B cell (primary cell): ENCODE results near the gene ASXL2. TPM values are rescaled to one million over a fixed set of nuclear protein-coding genes. Genes with fewer than 3 reads are reported as not detected.

Source experiments
- ATAC-seq: fragments of 200-7000 bp; cut with Tn5 transposase; one replicate; pipeline ENCODE4 v1.10.0; 2021; ENCODE audit warnings: low read depth, mild to moderate bottlenecking, moderate number of reproducible peaks, moderate library complexity
- CTCF ChIA-PET: fragments of 350-600 bp; sonication (Branson Sonifier 250); formaldehyde crosslinking; loops from one replicate; lab custom pipeline; 2021; ENCODE audit warnings: antibody characterized with exemption, inconsistent platforms; lab: Charles Lee
- POLR2A ChIA-PET: fragments of 350-600 bp; sonication (Branson Sonifier 250); formaldehyde crosslinking; loops from one replicate; lab custom pipeline; 2021; ENCODE audit warnings: antibody characterized with exemption; lab: Charles Lee
- DNase-seq: peaks from one replicate; pipeline ENCODE4 v3.0.0; 2013
- H2AFZ ChIP-seq: 2 replicates; pipeline ENCODE4 v1.6.1; 2012; ENCODE audit warnings: mild to moderate bottlenecking, low read depth, low read length; ENCODE audit not compliant: insufficient read depth, poor library complexity, severe bottlenecking
- H3K27ac ChIP-seq, 2 donors: 1 replicate in 1 of 2; 2 replicates in 1 of 2; pipeline ENCODE4 v1.5.1; 2012 to 2013; ENCODE audit warnings: low read length in 2 of 2, mild to moderate bottlenecking in 2 of 2, moderate library complexity in 1 of 2
- H3K27me3 ChIP-seq, 4 experiments: fragments of 200-600 bp in 1 of 4; sonication (generic) in 1 of 4; replicated peaks in 1 of 4; 1 replicate in 2 of 4; 2 replicates in 2 of 4; pipeline versions ENCODE4 v1.6.1 to v1.7.0; 2013 to 2016; ENCODE audit warnings: low read length in 3 of 4, mild to moderate bottlenecking in 2 of 4, mixed read lengths in 1 of 4, moderate library complexity in 1 of 4; ENCODE audit not compliant: insufficient read depth in 4 of 4, control insufficient read depth in 3 of 4; ENCODE audit errors: control extremely low read depth in 1 of 4
- H3K36me3 ChIP-seq, 2 experiments: replicated peaks in 1 of 2; 1 replicate in 1 of 2; 2 replicates in 1 of 2; pipeline versions ENCODE4 v1.6.1 to v1.7.1; 2013; ENCODE audit warnings: low read length in 1 of 2; ENCODE audit not compliant: insufficient read depth in 2 of 2, control insufficient read depth in 1 of 2; ENCODE audit errors: control extremely low read depth in 1 of 2, extremely low read depth in 1 of 2
- H3K4me1 ChIP-seq, 2 donors: fragments of 200-600 bp in 1 of 2; sonication (generic) in 1 of 2; 1 replicate in 1 of 2; 2 replicates in 1 of 2; pipeline versions ENCODE4 v1.5.1 to v1.6.1; 2013 to 2017; ENCODE audit warnings: low read length in 2 of 2; ENCODE audit not compliant: control insufficient read depth in 2 of 2, insufficient read depth in 2 of 2
- H3K4me2 ChIP-seq: replicated peaks from 2 replicates; pipeline ENCODE3; 2012; ENCODE audit warnings: mild to moderate bottlenecking, low read depth, low read length; ENCODE audit not compliant: poor library complexity, severe bottlenecking
- H3K4me3 ChIP-seq, 5 experiments: fragments of 200-600 bp in 1 of 5; sonication (generic) in 1 of 5; 1 replicate in 3 of 5; 2 replicates in 2 of 5; pipeline versions ENCODE4 v1.5.1 to v1.7.0; 2011 to 2016; ENCODE audit warnings: low read length in 4 of 5, mild to moderate bottlenecking in 4 of 5, low read depth in 2 of 5, control low read depth in 1 of 5, moderate library complexity in 1 of 5; ENCODE audit not compliant: insufficient read depth in 1 of 5; ENCODE audit errors: control extremely low read depth in 1 of 5, extremely low read depth in 1 of 5
- H3K79me2 ChIP-seq: fragments of 200-600 bp; sonication (generic); one replicate; pipeline ENCODE4 v1.6.0; 2016; ENCODE audit warnings: low read length; ENCODE audit not compliant: control insufficient read depth, insufficient read depth
- H3K9ac ChIP-seq: fragments of 200-600 bp; sonication (generic); 2 replicates; pipeline ENCODE4 v1.6.1; 2017; ENCODE audit warnings: mild to moderate bottlenecking, low read length, moderate library complexity
- H3K9me3 ChIP-seq, 3 donors: one replicate each; pipeline versions ENCODE4 v1.6.1 to v1.7.1; 2013; ENCODE audit warnings: low read length in 2 of 3; ENCODE audit not compliant: control insufficient read depth in 2 of 3, insufficient read depth in 1 of 3; ENCODE audit errors: control extremely low read depth in 1 of 3
- H4K20me1 ChIP-seq: 2 replicates; pipeline ENCODE4 v1.6.0; 2012; ENCODE audit warnings: mild to moderate bottlenecking, low read length; ENCODE audit not compliant: insufficient read depth, control insufficient read depth, poor library complexity, severe bottlenecking
- H3K27ac Mint-ChIP-seq: one replicate; pipeline ENCODE4 v1.8.0; 2021; ENCODE audit warnings: mixed read lengths
- H3K27me3 Mint-ChIP-seq: one replicate; pipeline ENCODE4 v1.8.0; 2021; ENCODE audit warnings: mixed read lengths
- H3K4me1 Mint-ChIP-seq: one replicate; pipeline ENCODE4 v1.8.0; 2021; ENCODE audit warnings: mixed read lengths
- H3K4me3 Mint-ChIP-seq: one replicate; pipeline ENCODE4 v1.8.0; 2021; ENCODE audit warnings: mixed read lengths
- H3K9me3 Mint-ChIP-seq: one replicate; pipeline ENCODE4 v1.8.0; 2022; ENCODE audit warnings: mixed read lengths; ENCODE audit not compliant: insufficient read depth
- CTCF ChIP-seq: fragments of 200-600 bp; IDR thresholded peaks from one replicate; pipeline ENCODE4 v1.8.0; 2022; ENCODE audit warnings: antibody characterized with exemption, mild to moderate bottlenecking
- EZH2 ChIP-seq: IDR thresholded peaks from 2 replicates; pipeline ENCODE4 v1.6.1; 2012; ENCODE audit warnings: borderline replicate concordance, low read depth, mild to moderate bottlenecking, moderate library complexity, low read length; ENCODE audit not compliant: insufficient read depth, poor library complexity, severe bottlenecking
- WGBS: methylation state at CpG from one replicate; pipeline ENCODE4 v1.1.5; 2013; ENCODE audit warnings: missing lambda C conversion rate; ENCODE audit not compliant: insufficient coverage; 5-methylcytosine and 5-hydroxymethylcytosine counted together
- intact Hi-C: fragments of 100-400 bp; cut with micrococcal nuclease; formaldehyde crosslinking; loops from one replicate; pipeline ENCODE4 v1.10.0; 2022
- polyA plus RNA-seq: library from polyadenylated mRNA; depleted of rRNA; stranded (reverse); fragments of >200 nt; gene quantifications from 2 replicates; pipeline ENCODE4 v1.2.3, GENCODE V29; 2012
- total RNA-seq, 2 donors: library from RNA; stranded (reverse); fragments of 120-200 nt in 1 of 2; gene quantifications; 1 replicate in 1 of 2; 2 replicates in 1 of 2; pipeline versions ENCODE4 v1.2.3 to v1.2.4, GENCODE V29; 2013 to 2022

ASXL2 gene
- total and polyA plus RNA-seq, 2 donors (not counting 1 experiment from before 2014, with no cell fraction given), result 7.6 to 55.0 TPM

DNA sequence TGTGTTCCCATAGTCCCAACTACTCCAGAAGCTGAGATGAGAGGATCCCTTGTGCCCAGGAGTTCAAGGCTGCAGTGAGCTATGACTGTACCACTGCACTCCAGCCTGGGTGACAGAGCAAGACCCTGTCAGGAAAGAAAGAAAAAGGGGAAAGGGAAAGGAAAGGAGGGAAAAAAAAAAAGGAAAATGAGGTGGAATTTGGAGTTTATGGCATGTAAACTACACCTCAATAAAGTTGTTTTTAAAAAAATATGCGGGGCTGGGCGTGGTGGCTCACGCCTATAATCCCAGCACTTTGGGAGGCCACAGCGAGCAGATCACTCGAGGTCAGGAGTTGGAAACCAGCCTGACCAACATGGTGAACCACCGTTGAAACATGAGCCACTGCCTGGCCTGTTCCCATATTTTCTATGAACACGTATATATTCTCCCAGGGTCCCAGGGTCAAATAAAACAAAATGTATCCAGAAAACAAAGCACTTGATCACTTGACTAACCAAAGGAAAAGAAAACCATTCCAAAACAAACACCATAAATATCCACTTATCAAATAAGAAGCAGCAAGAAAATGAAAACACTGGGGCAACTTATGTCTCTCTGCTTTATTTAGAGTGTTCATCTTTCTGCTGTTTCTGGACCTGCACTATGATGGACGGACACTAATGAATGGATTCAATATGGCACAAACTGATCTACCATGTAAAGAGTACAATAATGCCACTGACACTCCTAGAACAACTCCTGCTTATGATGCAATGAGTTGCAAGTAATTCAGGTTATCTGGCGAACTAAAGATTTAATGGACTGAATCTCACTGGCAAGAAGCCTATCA, 56.8 kb downstream of the ASXL2 start:
- Histone ChIP-seq H3K4me2 (peak overlapping the region; percentile 60), H3K9ac (no peak overlapping the region), H2AFZ (peak overlapping the region; percentile 39), H3K79me2 (peaks cover 39% of the 10 kb centered on the region), H3K9me3 (no peaks in the 10 kb centered on the region), H3K27ac (no peak overlapping the region), H4K20me1 (peaks cover 16% of the 10 kb centered on the region), H3K4me1 (peaks cover 6 to 7% of the 10 kb centered on the region in 2 donors), H3K36me3 (no peaks in the 10 kb centered on the region), H3K4me3 (peak overlapping the region in 4 of 5 experiments; percentile 8 to 46 (median 30)), H3K27me3 (no peaks in the 10 kb centered on the region)
- Mint-ChIP-seq H3K9me3 (no peaks in the 10 kb centered on the region), H3K4me1 (peaks cover 50% of the 10 kb centered on the region), H3K27me3 (no peaks in the 10 kb centered on the region), H3K27ac (no peak overlapping the region), H3K4me3 (peak overlapping the region; percentile 75)
- DNase-seq (peak; percentile 6), ATAC-seq (no peak)
- ChIA-PET POLR2A (no interaction called here), CTCF (no interaction called here)
- TF ChIP-seq CTCF (no peak), EZH2 (no peak)
- intact Hi-C loops, result no loop called here
- 99% methylated on average over 8 of the region's 9 CpGs for WGBS

DNA sequence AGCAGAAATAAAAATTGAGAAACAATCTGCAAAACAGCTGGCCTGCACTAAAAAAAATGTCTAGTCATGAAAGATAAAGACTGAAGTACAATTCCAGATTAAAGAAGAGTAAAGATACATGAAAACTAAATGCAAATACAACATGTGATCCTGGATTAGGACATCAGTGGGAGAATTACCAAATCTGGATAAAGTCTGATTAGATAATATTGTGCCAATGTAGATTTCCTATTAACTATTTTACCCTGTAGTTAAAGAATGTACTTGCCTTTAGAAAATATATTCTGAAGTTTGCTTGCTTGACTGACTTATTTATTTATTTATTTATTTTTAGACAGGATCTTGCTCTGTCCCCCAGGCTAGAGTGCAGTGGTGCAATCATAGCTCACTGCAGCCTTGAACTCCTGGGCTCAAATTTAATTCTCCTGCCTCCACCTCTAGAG, 58.7 kb downstream of the ASXL2 start:
- no peaks in the 10 kb centered on the region for H3K9me3 ChIP-seq
- no peak overlapping the region for H3K4me3 ChIP-seq
- H3K36me3 ChIP-seq, result no peaks in the 10 kb centered on the region
- no peak overlapping the region for H3K4me2 ChIP-seq
- H3K27ac ChIP-seq, result no peak overlapping the region
- no peak overlapping the region for H2AFZ ChIP-seq
- no peak for TF ChIP-seq CTCF
- TF ChIP-seq EZH2, result no peak
- H3K27ac Mint-ChIP-seq, result no peak overlapping the region
- no peaks in the 10 kb centered on the region for H3K27me3 Mint-ChIP-seq
- ChIA-PET POLR2A (no interaction called here), CTCF (no interaction called here)
- no peaks in the 10 kb centered on the region for H3K27me3 ChIP-seq
- H3K4me1 ChIP-seq, result peaks cover 6 to 7% of the 10 kb centered on the region in 2 donors
- ATAC-seq, result no peak
- H3K9ac ChIP-seq, result no peak overlapping the region
- no peaks in the 10 kb centered on the region for H3K9me3 Mint-ChIP-seq
- peaks cover 46% of the 10 kb centered on the region for H3K79me2 ChIP-seq
- peaks cover 44% of the 10 kb centered on the region for H3K4me1 Mint-ChIP-seq
- intact Hi-C loops, result no loop called here
- DNase-seq, result no peak
- peaks cover 24% of the 10 kb centered on the region for H4K20me1 ChIP-seq
- no peak overlapping the region for H3K4me3 Mint-ChIP-seq
